B cell (primary cell): ENCODE measurements around the gene PRX. TPM values are rescaled to one million over a fixed set of nuclear protein-coding genes. Genes with fewer than 3 reads are reported as not detected.

Experiments used
- ATAC-seq: fragments of 200-7000 bp; cut with Tn5 transposase; one replicate; pipeline ENCODE4 v1.10.0; 2021; ENCODE audit warnings: low read depth, mild to moderate bottlenecking, moderate number of reproducible peaks, moderate library complexity
- CTCF ChIA-PET: fragments of 350-600 bp; sonication (Branson Sonifier 250); formaldehyde crosslinking; loops from one replicate; lab custom pipeline; 2021; ENCODE audit warnings: antibody characterized with exemption, inconsistent platforms; lab: Charles Lee
- POLR2A ChIA-PET: fragments of 350-600 bp; sonication (Branson Sonifier 250); formaldehyde crosslinking; loops from one replicate; lab custom pipeline; 2021; ENCODE audit warnings: antibody characterized with exemption; lab: Charles Lee
- DNase-seq: peaks from one replicate; pipeline ENCODE4 v3.0.0; 2013
- H2AFZ ChIP-seq: 2 replicates; pipeline ENCODE4 v1.6.1; 2012; ENCODE audit warnings: mild to moderate bottlenecking, low read depth, low read length; ENCODE audit not compliant: insufficient read depth, poor library complexity, severe bottlenecking
- H3K27ac ChIP-seq, 2 donors: 1 replicate in 1 of 2; 2 replicates in 1 of 2; pipeline ENCODE4 v1.5.1; 2012 to 2013; ENCODE audit warnings: low read length in 2 of 2, mild to moderate bottlenecking in 2 of 2, moderate library complexity in 1 of 2
- H3K27me3 ChIP-seq, 4 experiments: fragments of 200-600 bp in 1 of 4; sonication (generic) in 1 of 4; replicated peaks in 1 of 4; 1 replicate in 2 of 4; 2 replicates in 2 of 4; pipeline versions ENCODE4 v1.6.1 to v1.7.0; 2013 to 2016; ENCODE audit warnings: low read length in 3 of 4, mild to moderate bottlenecking in 2 of 4, mixed read lengths in 1 of 4, moderate library complexity in 1 of 4; ENCODE audit not compliant: insufficient read depth in 4 of 4, control insufficient read depth in 3 of 4; ENCODE audit errors: control extremely low read depth in 1 of 4
- H3K36me3 ChIP-seq, 2 experiments: replicated peaks in 1 of 2; 1 replicate in 1 of 2; 2 replicates in 1 of 2; pipeline versions ENCODE4 v1.6.1 to v1.7.1; 2013; ENCODE audit warnings: low read length in 1 of 2; ENCODE audit not compliant: insufficient read depth in 2 of 2, control insufficient read depth in 1 of 2; ENCODE audit errors: control extremely low read depth in 1 of 2, extremely low read depth in 1 of 2
- H3K4me1 ChIP-seq, 2 donors: fragments of 200-600 bp in 1 of 2; sonication (generic) in 1 of 2; 1 replicate in 1 of 2; 2 replicates in 1 of 2; pipeline versions ENCODE4 v1.5.1 to v1.6.1; 2013 to 2017; ENCODE audit warnings: low read length in 2 of 2; ENCODE audit not compliant: control insufficient read depth in 2 of 2, insufficient read depth in 2 of 2
- H3K4me2 ChIP-seq: replicated peaks from 2 replicates; pipeline ENCODE3; 2012; ENCODE audit warnings: mild to moderate bottlenecking, low read depth, low read length; ENCODE audit not compliant: poor library complexity, severe bottlenecking
- H3K4me3 ChIP-seq, 5 experiments: fragments of 200-600 bp in 1 of 5; sonication (generic) in 1 of 5; 1 replicate in 3 of 5; 2 replicates in 2 of 5; pipeline versions ENCODE4 v1.5.1 to v1.7.0; 2011 to 2016; ENCODE audit warnings: low read length in 4 of 5, mild to moderate bottlenecking in 4 of 5, low read depth in 2 of 5, control low read depth in 1 of 5, moderate library complexity in 1 of 5; ENCODE audit not compliant: insufficient read depth in 1 of 5; ENCODE audit errors: control extremely low read depth in 1 of 5, extremely low read depth in 1 of 5
- H3K79me2 ChIP-seq: fragments of 200-600 bp; sonication (generic); one replicate; pipeline ENCODE4 v1.6.0; 2016; ENCODE audit warnings: low read length; ENCODE audit not compliant: control insufficient read depth, insufficient read depth
- H3K9ac ChIP-seq: fragments of 200-600 bp; sonication (generic); 2 replicates; pipeline ENCODE4 v1.6.1; 2017; ENCODE audit warnings: mild to moderate bottlenecking, low read length, moderate library complexity
- H3K9me3 ChIP-seq, 3 donors: one replicate each; pipeline versions ENCODE4 v1.6.1 to v1.7.1; 2013; ENCODE audit warnings: low read length in 2 of 3; ENCODE audit not compliant: control insufficient read depth in 2 of 3, insufficient read depth in 1 of 3; ENCODE audit errors: control extremely low read depth in 1 of 3
- H4K20me1 ChIP-seq: 2 replicates; pipeline ENCODE4 v1.6.0; 2012; ENCODE audit warnings: mild to moderate bottlenecking, low read length; ENCODE audit not compliant: insufficient read depth, control insufficient read depth, poor library complexity, severe bottlenecking
- H3K27ac Mint-ChIP-seq: one replicate; pipeline ENCODE4 v1.8.0; 2021; ENCODE audit warnings: mixed read lengths
- H3K27me3 Mint-ChIP-seq: one replicate; pipeline ENCODE4 v1.8.0; 2021; ENCODE audit warnings: mixed read lengths
- H3K4me1 Mint-ChIP-seq: one replicate; pipeline ENCODE4 v1.8.0; 2021; ENCODE audit warnings: mixed read lengths
- H3K4me3 Mint-ChIP-seq: one replicate; pipeline ENCODE4 v1.8.0; 2021; ENCODE audit warnings: mixed read lengths
- H3K9me3 Mint-ChIP-seq: one replicate; pipeline ENCODE4 v1.8.0; 2022; ENCODE audit warnings: mixed read lengths; ENCODE audit not compliant: insufficient read depth
- EZH2 ChIP-seq: IDR thresholded peaks from 2 replicates; pipeline ENCODE4 v1.6.1; 2012; ENCODE audit warnings: borderline replicate concordance, low read depth, mild to moderate bottlenecking, moderate library complexity, low read length; ENCODE audit not compliant: insufficient read depth, poor library complexity, severe bottlenecking
- WGBS: methylation state at CpG from one replicate; pipeline ENCODE4 v1.1.5; 2013; ENCODE audit warnings: missing lambda C conversion rate; ENCODE audit not compliant: insufficient coverage; 5-methylcytosine and 5-hydroxymethylcytosine counted together
- intact Hi-C: fragments of 100-400 bp; cut with micrococcal nuclease; formaldehyde crosslinking; loops from one replicate; pipeline ENCODE4 v1.10.0; 2022
- polyA plus RNA-seq: library from polyadenylated mRNA; depleted of rRNA; stranded (reverse); fragments of >200 nt; gene quantifications from 2 replicates; pipeline ENCODE4 v1.2.3, GENCODE V29; 2012
- total RNA-seq, 2 donors: library from RNA; stranded (reverse); fragments of 120-200 nt in 1 of 2; gene quantifications; 1 replicate in 1 of 2; 2 replicates in 1 of 2; pipeline versions ENCODE4 v1.2.3 to v1.2.4, GENCODE V29; 2013 to 2022
- TF ChIP-seq, protein P1 (sequence below): fragments of 200-600 bp; IDR thresholded peaks from one replicate; pipeline ENCODE4 v1.8.0; 2022; ENCODE audit warnings: antibody characterized with exemption, mild to moderate bottlenecking

The PRX gene
- total and polyA plus RNA-seq, 2 donors (not counting 1 experiment from before 2014, with no cell fraction given): 1.1 to 2.5 TPM

DNA sequence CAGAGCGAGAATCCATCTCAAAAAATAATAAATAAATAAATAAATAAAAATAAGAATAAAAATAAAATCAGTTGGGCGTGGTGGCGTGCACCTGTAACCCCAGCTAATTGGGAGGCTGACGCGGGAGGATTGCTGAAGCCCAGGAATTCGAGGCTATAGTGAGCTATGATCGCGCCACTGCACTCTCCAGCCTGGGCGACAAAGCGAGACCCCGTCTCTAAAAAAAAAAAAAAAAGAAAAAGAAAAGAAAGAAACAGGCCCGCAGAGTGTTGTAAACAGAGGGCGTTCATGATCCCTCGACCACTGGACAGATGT lies 7.2 kb upstream of the PRX start:
- 57% methylated on average over 12 of the region's 14 CpGs for whole genome bisulfite sequencing
- Histone ChIP-seq H3K4me3 (peak overlapping the region in 4 of 5 experiments; percentile 82 to 95 (median 89)), H3K9me3 (no peaks in the 10 kb centered on the region), H3K79me2 (peaks cover 26% of the 10 kb centered on the region), H4K20me1 (no peaks in the 10 kb centered on the region), H3K27ac (peak overlapping the region; percentile 81 to 88), H2AFZ (peak overlapping the region; percentile 82), H3K9ac (peak overlapping the region; percentile 79), H3K27me3 (no peaks in the 10 kb centered on the region), H3K36me3 (peaks cover 0 to 9% of the 10 kb centered on the region in 2 experiments), H3K4me2 (peak overlapping the region; percentile 95), H3K4me1 (peaks cover 15 to 29% of the 10 kb centered on the region in 2 donors)
- Mint-ChIP-seq H3K4me1 (peaks cover 25% of the 10 kb centered on the region), H3K4me3 (peak overlapping the region; percentile 86), H3K27ac (peak overlapping the region; percentile 85), H3K27me3 (no peaks in the 10 kb centered on the region), H3K9me3 (no peaks in the 10 kb centered on the region)
- ATAC-seq: no peak
- CTCF ChIA-PET: interaction anchor here (0.6 to 9.5 kb wide), 38 partner anchors 8 to 1983 kb away, joined by 3 to 87 read pairs (median 4); partner anchors contain the start of genes BLVRB, PRX, PSMC4 and SERTAD3
- intact Hi-C loops: loop anchor here (1.0 to 2.0 kb wide), 4 partner anchors 100 to 150 kb away; no protein-coding TSS in a partner anchor
- TF ChIP-seq, protein P1, sequence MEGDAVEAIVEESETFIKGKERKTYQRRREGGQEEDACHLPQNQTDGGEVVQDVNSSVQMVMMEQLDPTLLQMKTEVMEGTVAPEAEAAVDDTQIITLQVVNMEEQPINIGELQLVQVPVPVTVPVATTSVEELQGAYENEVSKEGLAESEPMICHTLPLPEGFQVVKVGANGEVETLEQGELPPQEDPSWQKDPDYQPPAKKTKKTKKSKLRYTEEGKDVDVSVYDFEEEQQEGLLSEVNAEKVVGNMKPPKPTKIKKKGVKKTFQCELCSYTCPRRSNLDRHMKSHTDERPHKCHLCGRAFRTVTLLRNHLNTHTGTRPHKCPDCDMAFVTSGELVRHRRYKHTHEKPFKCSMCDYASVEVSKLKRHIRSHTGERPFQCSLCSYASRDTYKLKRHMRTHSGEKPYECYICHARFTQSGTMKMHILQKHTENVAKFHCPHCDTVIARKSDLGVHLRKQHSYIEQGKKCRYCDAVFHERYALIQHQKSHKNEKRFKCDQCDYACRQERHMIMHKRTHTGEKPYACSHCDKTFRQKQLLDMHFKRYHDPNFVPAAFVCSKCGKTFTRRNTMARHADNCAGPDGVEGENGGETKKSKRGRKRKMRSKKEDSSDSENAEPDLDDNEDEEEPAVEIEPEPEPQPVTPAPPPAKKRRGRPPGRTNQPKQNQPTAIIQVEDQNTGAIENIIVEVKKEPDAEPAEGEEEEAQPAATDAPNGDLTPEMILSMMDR: no peak
- no peak for TF ChIP-seq EZH2
- POLR2A ChIA-PET: interaction anchor here (0.6 to 2.3 kb wide), 12 partner anchors 8 to 1002 kb away, joined by 3 to 32 read pairs (median 4); partner anchors contain the start of genes BLVRB and SERTAD3
- no peak for DNase-seq

DNA sequence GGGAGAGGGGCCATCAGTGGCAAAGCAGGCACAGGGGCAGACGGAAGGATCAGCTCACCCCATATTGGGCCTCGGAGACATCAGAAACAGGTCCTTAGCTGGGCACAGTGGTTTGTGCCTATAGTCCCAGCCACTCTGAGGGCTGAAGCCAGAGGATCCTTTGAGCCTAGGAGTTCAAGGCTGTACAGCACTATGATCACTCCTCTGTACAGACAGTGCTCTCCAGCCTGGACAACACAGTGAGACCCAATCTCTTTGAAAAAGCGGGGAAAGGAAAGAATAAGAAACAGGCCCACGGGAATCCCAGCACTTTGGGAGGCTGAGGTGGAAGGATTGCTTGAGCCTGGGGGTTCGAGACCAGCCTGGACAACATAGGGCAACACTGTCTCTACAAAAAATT lies 6.6 kb upstream of the PRX start:
- peak overlapping the region; percentile 66 for H3K27ac Mint-ChIP-seq
- H3K4me3 ChIP-seq: no peak overlapping the region
- CTCF ChIA-PET: interaction anchor here (0.7 to 9.5 kb wide), 24 partner anchors 9 to 1539 kb away, joined by 3 to 87 read pairs (median 6); partner anchors contain the start of genes BLVRB, SERTAD3 and SPTBN4

More for the DNA sequence above, 6.6 kb upstream of the PRX start:
- Mint-ChIP-seq H3K4me3 (peak overlapping the region; percentile 78), H3K27me3 (no peaks in the 10 kb centered on the region), H3K4me1 (peaks cover 22% of the 10 kb centered on the region), H3K9me3 (no peaks in the 10 kb centered on the region)
- H3K27me3 ChIP-seq: no peaks in the 10 kb centered on the region
- no peak overlapping the region for H3K4me2 ChIP-seq
- TF ChIP-seq EZH2: no peak
- TF ChIP-seq, protein P1: no peak
- H3K4me1 ChIP-seq: peaks cover 13 to 25% of the 10 kb centered on the region in 2 donors
- no peaks in the 10 kb centered on the region for H4K20me1 ChIP-seq
- intact Hi-C loops: loop anchor here (1.0 to 2.0 kb wide), 4 partner anchors 101 to 151 kb away; no protein-coding TSS in a partner anchor
- peaks cover 21% of the 10 kb centered on the region for H3K79me2 ChIP-seq
- no peak overlapping the region for H3K27ac ChIP-seq
- peaks cover 0 to 9% of the 10 kb centered on the region in 2 experiments for H3K36me3 ChIP-seq
- ATAC-seq: no peak
- H3K9me3 ChIP-seq: no peaks in the 10 kb centered on the region
- POLR2A ChIA-PET: interaction anchor here (0.6 to 0.7 kb wide), 2 partner anchors 8 to 388 kb away, joined by 3 to 4 read pairs; no protein-coding TSS in a partner anchor
- WGBS: 98% methylated on average over 4 of the region's 5 CpGs
- H2AFZ ChIP-seq: no peak overlapping the region
- DNase-seq: no peak
- no peak overlapping the region for H3K9ac ChIP-seq
